H1 (cell line): ENCODE data around the gene TMEM164. TPM values are rescaled to one million over a fixed set of nuclear protein-coding genes. Genes with fewer than 3 reads are reported as not detected.

Source experiments
- CTCF ChIA-PET: fragments of 300-600 bp; sonication (Branson Sonifier 250); formaldehyde crosslinking; loops from one replicate; lab custom pipeline; 2021; ENCODE audit not compliant: partially characterized antibody; lab: Charles Lee
- POLR2A ChIA-PET: fragments of 300-600 bp; sonication (Branson Sonifier 250); formaldehyde crosslinking; loops from one replicate; lab custom pipeline; 2021; ENCODE audit warnings: inconsistent platforms; ENCODE audit not compliant: partially characterized antibody; lab: Charles Lee
- DNase-seq, 2 experiments: peaks; one replicate each; pipeline versions ENCODE4 v3.0.0 to v3.0.0-alpha.2; 2010 to 2022; ENCODE audit warnings: low spot score in 2 of 2, low read depth in 1 of 2, mixed read lengths in 1 of 2
- FAIRE-seq: peaks from 2 replicates; lab custom pipeline; 2011; peaks lifted over from hg19 to GRCh38; lab: Jason Lieb, UNC
- H2AFZ ChIP-seq: 2 replicates; pipeline ENCODE4 v1.8.1; 2012; ENCODE audit warnings: low read length, inconsistent platforms
- H2AK5ac ChIP-seq: 2 replicates; pipeline ENCODE4 v1.6.1; 2013; ENCODE audit warnings: low read depth, low read length
- H2BK120ac ChIP-seq: replicated peaks from 2 replicates; pipeline ENCODE3; 2013; ENCODE audit warnings: low read depth, low read length, inconsistent platforms
- H2BK12ac ChIP-seq: 2 replicates; pipeline ENCODE4 v1.6.1; 2013; ENCODE audit warnings: low read depth, low read length
- H2BK15ac ChIP-seq: 2 replicates; pipeline ENCODE4 v1.6.1; 2013; ENCODE audit warnings: low read length
- H2BK20ac ChIP-seq: 2 replicates; pipeline ENCODE4 v1.6.1; 2013; ENCODE audit warnings: low read length
- H2BK5ac ChIP-seq: 2 replicates; pipeline ENCODE4 v1.6.1; 2013; ENCODE audit warnings: low read depth, low read length
- H3K14ac ChIP-seq: 2 replicates; pipeline ENCODE4 v1.6.1; 2013; ENCODE audit warnings: inconsistent platforms; ENCODE audit not compliant: insufficient read length
- H3K18ac ChIP-seq: 2 replicates; pipeline ENCODE4 v1.6.1; 2013; ENCODE audit warnings: low read length; ENCODE audit errors: extremely low read depth
- H3K23ac ChIP-seq: 2 replicates; pipeline ENCODE4 v1.6.1; 2013; ENCODE audit warnings: inconsistent platforms; ENCODE audit not compliant: insufficient read length
- H3K23me2 ChIP-seq: 2 replicates; pipeline ENCODE4 v1.6.1; 2013; ENCODE audit warnings: low read depth, low read length
- H3K27ac ChIP-seq: 2 replicates; pipeline ENCODE4 v1.6.1; 2011; ENCODE audit warnings: low read depth, low read length, inconsistent platforms
- H3K27me3 ChIP-seq, 4 experiments: replicated peaks in 1 of 4; 1 replicate in 1 of 4; 2 replicates in 3 of 4; pipeline versions ENCODE4 v1.6.1 to v1.8.1; 2011 to 2013; ENCODE audit warnings: low read length in 3 of 4, mild to moderate bottlenecking in 3 of 4, inconsistent platforms in 2 of 4, mixed read lengths in 2 of 4, moderate library complexity in 1 of 4; ENCODE audit not compliant: control insufficient read depth in 3 of 4, insufficient read depth in 3 of 4; ENCODE audit errors: extremely low read depth in 1 of 4
- H3K36me3 ChIP-seq, 4 experiments: 2 replicates each; pipeline versions ENCODE4 v1.6.1 to v1.8.1; 2011 to 2013; ENCODE audit warnings: mild to moderate bottlenecking in 4 of 4, low read length in 3 of 4, moderate library complexity in 2 of 4, control low read depth in 1 of 4, inconsistent platforms in 1 of 4; ENCODE audit not compliant: insufficient read depth in 4 of 4, control insufficient read depth in 2 of 4
- H3K4ac ChIP-seq: replicated peaks from 2 replicates; pipeline ENCODE3; 2013; ENCODE audit warnings: low read length, low read depth, mixed read lengths, inconsistent platforms; ENCODE audit not compliant: insufficient read length
- H3K4me1 ChIP-seq, 4 experiments: replicated peaks in 1 of 4; 1 replicate in 1 of 4; 2 replicates in 3 of 4; pipeline versions ENCODE4 v1.6.1 to v1.8.1; 2011 to 2013; ENCODE audit warnings: low read length in 3 of 4, inconsistent platforms in 2 of 4, mixed read lengths in 1 of 4; ENCODE audit not compliant: insufficient read depth in 4 of 4, control insufficient read depth in 3 of 4
- H3K4me2 ChIP-seq, 2 experiments: 2 replicates each; pipeline versions ENCODE4 v1.6.1 to v1.8.1; 2011 to 2013; ENCODE audit warnings: low read depth in 2 of 2, low read length in 2 of 2, control low read depth in 1 of 2, inconsistent platforms in 1 of 2, mild to moderate bottlenecking in 1 of 2; ENCODE audit not compliant: insufficient read depth in 1 of 2
- H3K4me3 ChIP-seq, 4 experiments: fragments of 200-600, 300-600 bp in 1 of 4; sonication (generic), shearing (Covaris generic), sonication (Bioruptor Twin) in 1 of 4; 2 replicates each; pipeline versions ENCODE4 v1.5.1 to v1.8.1; 2011 to 2016; ENCODE audit warnings: low read length in 4 of 4, low read depth in 3 of 4, control low read depth in 2 of 4, inconsistent platforms in 2 of 4, mild to moderate bottlenecking in 2 of 4, mixed read lengths in 1 of 4, moderate library complexity in 1 of 4; ENCODE audit not compliant: insufficient read depth in 2 of 4; ENCODE audit errors: extremely low read depth in 1 of 4
- H3K56ac ChIP-seq: replicated peaks from 2 replicates; pipeline ENCODE3; 2013; ENCODE audit warnings: low read depth, mild to moderate bottlenecking, mixed read lengths, low read length, inconsistent platforms; ENCODE audit not compliant: insufficient read length
- H3K79me1 ChIP-seq: 2 replicates; pipeline ENCODE4 v1.6.1; 2013; ENCODE audit warnings: low read depth, low read length, control low read depth
- H3K79me2 ChIP-seq, 2 experiments: 2 replicates each; pipeline versions ENCODE4 v1.6.1 to v1.8.1; 2012 to 2013; ENCODE audit warnings: low read length in 2 of 2, mild to moderate bottlenecking in 2 of 2, inconsistent platforms in 1 of 2; ENCODE audit not compliant: insufficient read depth in 2 of 2, control insufficient read depth in 1 of 2
- H3K9ac ChIP-seq, 4 experiments: replicated peaks in 1 of 4; 1 replicate in 1 of 4; 2 replicates in 3 of 4; pipeline versions ENCODE4 v1.6.1 to v1.8.1; 2011 to 2013; ENCODE audit warnings: low read depth in 3 of 4, low read length in 3 of 4, control low read depth in 2 of 4, mild to moderate bottlenecking in 2 of 4, moderate library complexity in 2 of 4, inconsistent platforms in 1 of 4; ENCODE audit errors: extremely low read depth in 1 of 4
- H3K9me3 ChIP-seq, 2 experiments: 2 replicates each; pipeline versions ENCODE4 v1.6.1 to v1.8.1; 2012 to 2013; ENCODE audit warnings: mild to moderate bottlenecking in 2 of 2, moderate library complexity in 2 of 2, control low read depth in 1 of 2, inconsistent platforms in 1 of 2, low read depth in 1 of 2, low read length in 1 of 2, mixed read lengths in 1 of 2; ENCODE audit not compliant: insufficient read depth in 2 of 2
- H4K20me1 ChIP-seq, 2 experiments: replicated peaks in 1 of 2; 2 replicates each; pipeline versions ENCODE3 to v1.8.1; 2011 to 2013; ENCODE audit warnings: inconsistent platforms in 2 of 2, low read length in 2 of 2, mild to moderate bottlenecking in 1 of 2; ENCODE audit not compliant: insufficient read depth in 2 of 2, control insufficient read depth in 1 of 2
- H4K5ac ChIP-seq: 2 replicates; pipeline ENCODE4 v1.6.1; 2013; ENCODE audit warnings: low read length, low read depth, mixed read lengths, inconsistent platforms; ENCODE audit not compliant: insufficient read length
- H4K8ac ChIP-seq: 2 replicates; pipeline ENCODE4 v1.8.0; 2013; ENCODE audit warnings: mild to moderate bottlenecking, moderate library complexity, low read length, inconsistent platforms; ENCODE audit not compliant: insufficient read depth; ENCODE audit errors: extremely low read depth
- H4K91ac ChIP-seq: replicated peaks from 2 replicates; pipeline ENCODE3; 2013; ENCODE audit warnings: low read length, mixed read lengths, inconsistent platforms; ENCODE audit not compliant: insufficient read length
- CBX5 ChIP-seq: fragments of 300-800, 300-1000 bp; sonication (generic); IDR thresholded peaks from 2 replicates; pipeline ENCODE4 v1.7.1; 2016; ENCODE audit warnings: antibody characterized with exemption, low read length, low read depth
- CBX8 ChIP-seq: fragments of 300-800, 300-1000 bp; sonication (generic); IDR thresholded peaks from 2 replicates; pipeline ENCODE4 v1.7.1; 2016; ENCODE audit warnings: low read depth, low read length, borderline replicate concordance
- CHD1 ChIP-seq: IDR thresholded peaks from 2 replicates; pipeline ENCODE4 v1.6.1; 2012; ENCODE audit warnings: low read depth, low read length, improper control_type of control experiment
- CTCF ChIP-seq, 3 experiments: IDR thresholded peaks; 1 replicate in 2 of 3; 2 replicates in 1 of 3; pipeline versions ENCODE4 v1.5.1 to v1.6.1; 2011; ENCODE audit warnings: low read length in 3 of 3, mild to moderate bottlenecking in 3 of 3, inconsistent platforms in 2 of 3, low read depth in 1 of 3, moderate library complexity in 1 of 3; ENCODE audit not compliant: insufficient read depth in 1 of 3; ENCODE audit errors: control extremely low read depth in 1 of 3
- KDM4A ChIP-seq: IDR thresholded peaks from one replicate; pipeline ENCODE4 v1.7.1; 2012; ENCODE audit warnings: low read depth, mild to moderate bottlenecking, moderate library complexity, low read length, inconsistent platforms; ENCODE audit not compliant: severe bottlenecking
- NRF1 ChIP-seq: IDR thresholded peaks from 2 replicates; pipeline ENCODE4 v1.6.1; 2011; ENCODE audit warnings: mild to moderate bottlenecking, low read depth, low read length, improper control_type of control experiment
- POLR2AphosphoS5 ChIP-seq: IDR thresholded peaks from 2 replicates; pipeline ENCODE4 v1.6.1; 2011; ENCODE audit warnings: low read depth, low read length
- POU5F1 ChIP-seq: IDR thresholded peaks from 2 replicates; pipeline ENCODE4 v1.6.1; 2011; ENCODE audit warnings: low read depth, mild to moderate bottlenecking, low read length, moderate library complexity
- TAF1 ChIP-seq: IDR thresholded peaks from 2 replicates; pipeline ENCODE4 v1.6.1; 2011; ENCODE audit warnings: mild to moderate bottlenecking, low read depth, low read length
- YY1 ChIP-seq: IDR thresholded peaks from 2 replicates; pipeline ENCODE4 v1.6.1; 2011; ENCODE audit warnings: low read depth, mild to moderate bottlenecking, low read length
- WGBS, 2 experiments: shearing (Covaris generic) in 1 of 2; methylation state at CpG; one replicate each; pipeline versions ENCODE4 v1.1.6 to v1.1.7; 2013 to 2015; ENCODE audit warnings: low lambda C conversion rate in 2 of 2, mixed read lengths in 2 of 2, inconsistent platforms in 1 of 2, low coverage in 1 of 2, missing lambda C conversion rate in 1 of 2; ENCODE audit not compliant: insufficient replicate concordance in 2 of 2, insufficient coverage in 1 of 2, insufficient read length in 1 of 2; ENCODE audit errors: extremely low coverage in 1 of 2, missing lambda C conversion rate in 1 of 2; 5-methylcytosine and 5-hydroxymethylcytosine counted together
- polyA plus RNA-seq, 7 experiments: library from polyadenylated mRNA; depleted of rRNA in 3 of 7; stranded (reverse) in 5 of 7; unstranded in 2 of 7; fragments of >200 nt in 5 of 7; fragments of 200-250 nt in 2 of 7; gene quantifications; 1 replicate in 5 of 7; 2 replicates in 1 of 7; 4 replicates in 1 of 7; pipeline versions ENCODE4 v1.2.1 to v1.2.3, GENCODE V29; 2011 to 2013; ENCODE audit warnings: missing spikeins in 2 of 7, mixed read lengths in 2 of 7
- total RNA-seq: library from RNA; stranded (reverse); fragmentation: NEBNext Ultra II Directional; extraction: Animal tissue kit (Norgen Biotek cat#: 25700); gene quantifications from 2 replicates; pipeline ENCODE4 v1.2.1, GENCODE V29; 2021
- TF ChIP-seq, protein P1 (sequence below): IDR thresholded peaks from 2 replicates; pipeline ENCODE4 v1.6.1; 2011; ENCODE audit warnings: low read depth, mild to moderate bottlenecking, low read length; ENCODE audit not compliant: insufficient read depth

TMEM164 gene
- total and polyA plus RNA-seq, 2 of the 8 experiments (the other 6 are each of a cell fraction or from before 2014, with no cell fraction given), result 7.3 to 14.8 TPM

DNA sequence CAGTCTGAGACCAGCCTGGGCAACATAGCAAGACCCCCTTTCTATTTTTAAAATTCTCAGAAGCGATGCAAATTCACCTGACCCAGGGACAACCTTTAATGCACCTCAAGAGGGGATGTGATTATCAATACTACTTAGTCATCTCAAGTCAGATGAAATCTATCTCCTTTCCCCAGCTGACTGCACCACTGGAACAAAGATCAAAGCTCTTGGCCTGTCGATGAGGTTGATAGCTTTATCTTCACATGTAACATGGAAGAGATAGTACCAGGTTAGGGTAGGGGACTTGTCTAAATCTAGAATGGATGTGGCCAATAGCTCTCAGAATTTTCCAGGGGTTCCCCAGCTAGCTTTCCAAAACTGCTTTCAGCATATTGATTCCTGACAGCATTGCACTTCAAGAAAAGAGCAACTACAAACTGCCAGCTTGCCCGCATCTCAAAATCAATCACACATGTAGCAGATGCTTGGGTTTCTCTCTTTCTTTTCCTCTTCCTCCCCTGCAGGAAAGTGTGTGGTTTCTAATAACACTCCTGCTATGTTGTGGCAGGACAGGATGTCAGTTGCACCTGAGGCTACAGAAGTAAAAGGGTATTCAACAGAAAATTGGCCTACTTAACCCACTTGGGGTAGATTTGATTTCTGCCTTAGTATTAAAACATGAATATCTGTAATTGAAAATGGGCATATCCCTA is 12.2 kb upstream of the TMEM164 start:
- Histone ChIP-seq H4K8ac (no peak overlapping the region), H3K23me2 (no peaks in the 10 kb centered on the region), H3K27me3 (no peaks in the 10 kb centered on the region), H3K4ac (no peak overlapping the region), H4K5ac (no peak overlapping the region), H3K4me2 (no peak overlapping the region), H3K4me3 (no peak overlapping the region), H2AK5ac (no peak overlapping the region), H2AFZ (no peak overlapping the region), H2BK120ac (no peak overlapping the region), H4K91ac (no peak overlapping the region), H3K14ac (no peak overlapping the region), H3K4me1 (no peaks in the 10 kb centered on the region), H3K9ac (no peak overlapping the region), H3K18ac (no peak overlapping the region), H3K36me3 (no peaks in the 10 kb centered on the region), H4K20me1 (no peaks in the 10 kb centered on the region), H3K79me1 (no peaks in the 10 kb centered on the region), H3K27ac (no peak overlapping the region), H3K23ac (no peak overlapping the region), H3K56ac (no peak overlapping the region), H2BK5ac (no peak overlapping the region), H2BK15ac (no peak overlapping the region), H3K79me2 (no peaks in the 10 kb centered on the region), H3K9me3 (no peaks in the 10 kb centered on the region), H2BK12ac (no peak overlapping the region), H2BK20ac (no peak overlapping the region)
- no peak for FAIRE-seq
- no peak for DNase-seq
- POLR2A ChIA-PET, result no interaction called here
- WGBS, 2 experiments, result 89% methylated on average over 3 of the region's 3 CpGs; no CpG with 5 or more reads in 1 of the 2 experiments
- CTCF ChIA-PET, result no interaction called here
- TF ChIP-seq NRF1 (no peak), TAF1 (no peak), POLR2AphosphoS5 (no peak), CHD1 (no peak), POU5F1 (no peak), YY1 (no peak), CBX5 (no peak), KDM4A (no peak), CTCF (IDR thresholded peaks at IDR 0.05; ENCODE audit: control extremely low read depth in 1 of 3, insufficient read depth in 1 of 3, low read depth in 1 of 3, low read length in 3 of 3) (no peak), CBX8 (no peak)
- TF ChIP-seq, protein P1, sequence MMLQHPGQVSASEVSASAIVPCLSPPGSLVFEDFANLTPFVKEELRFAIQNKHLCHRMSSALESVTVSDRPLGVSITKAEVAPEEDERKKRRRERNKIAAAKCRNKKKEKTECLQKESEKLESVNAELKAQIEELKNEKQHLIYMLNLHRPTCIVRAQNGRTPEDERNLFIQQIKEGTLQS, result no peak
